Tibial artery (tissue), 4 donors: ENCODE measurements around the gene SLC6A7.

Experiments used
- DNase-seq, 2 donors: peaks; one replicate each; pipeline ENCODE4 v3.0.0-alpha.2; 2019
- H3K27ac ChIP-seq, 2 donors: fragments of 200-600 bp; sonication (generic) in 1 of 2; 1 replicate in 1 of 2; 2 replicates in 1 of 2; pipeline ENCODE4 v1.5.1; 2018 to 2019; ENCODE audit warnings: mild to moderate bottlenecking in 1 of 2
- H3K27me3 ChIP-seq, 2 donors: fragments of 200-600 bp; sonication (generic) in 1 of 2; one replicate each; pipeline versions ENCODE4 v1.5.1 to v1.6.0; 2016 to 2019
- H3K36me3 ChIP-seq, 3 donors: fragments of 200-600 bp; sonication (generic) in 2 of 3; one replicate each; pipeline ENCODE4 v1.5.1; 2016 to 2019; ENCODE audit warnings: mild to moderate bottlenecking in 2 of 3
- H3K4me1 ChIP-seq, 4 donors: fragments of 200-600 bp; sonication (generic) in 2 of 4; 1 replicate in 3 of 4; 2 replicates in 1 of 4; pipeline ENCODE4 v1.5.1; 2016 to 2019
- H3K4me3 ChIP-seq, 2 donors: fragments of 200-600 bp; sonication (generic) in 1 of 2; 1 replicate in 1 of 2; 2 replicates in 1 of 2; pipeline ENCODE4 v1.5.1; 2018 to 2019; ENCODE audit warnings: mild to moderate bottlenecking in 2 of 2
- H3K9me3 ChIP-seq, 3 donors: fragments of 200-600 bp; sonication (generic) in 1 of 3; one replicate each; pipeline ENCODE4 v1.5.1; 2016 to 2019
- intact Hi-C: fragments of 100-400 bp; cut with DNase I; formaldehyde crosslinking; loops from one replicate; pipeline ENCODE4 v1.15.0; 2023; ENCODE audit warnings: low total_unique reads
- TF ChIP-seq, protein P1 (sequence below), 2 experiments: fragments of 200-600 bp in 1 of 2; fragments of 450-650 bp in 1 of 2; IDR thresholded peaks; one replicate each; pipeline ENCODE4 v1.5.1; 2017 to 2019; ENCODE audit warnings: antibody characterized with exemption in 2 of 2, mild to moderate bottlenecking in 1 of 2, moderate library complexity in 1 of 2

SLC6A7 gene

DNA sequence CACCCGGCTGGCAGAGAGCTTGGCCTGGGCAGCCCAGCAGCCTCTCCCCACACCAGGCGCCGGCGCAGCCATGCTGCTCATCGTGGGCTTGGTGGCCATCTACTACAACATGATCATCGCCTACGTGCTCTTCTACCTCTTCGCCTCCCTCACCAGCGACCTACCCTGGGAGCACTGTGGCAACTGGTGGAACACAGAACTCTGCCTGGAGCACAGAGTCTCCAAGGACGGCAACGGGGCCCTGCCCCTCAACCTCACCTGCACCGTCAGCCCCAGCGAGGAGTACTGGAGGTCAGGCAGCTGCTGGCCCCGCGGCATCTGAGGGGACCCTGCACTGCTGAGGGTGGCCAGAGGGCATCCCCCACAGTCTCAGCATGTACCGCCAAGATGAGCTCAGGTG is 7.1 kb downstream of the SLC6A7 start:
- Histone ChIP-seq H3K27me3 (no peaks in the 10 kb centered on the region), H3K36me3 (no peaks in the 10 kb centered on the region), H3K9me3 (no peaks in the 10 kb centered on the region), H3K4me1 (no peaks in the 10 kb centered on the region), H3K27ac (no peak overlapping the region), H3K4me3 (no peak overlapping the region)
- intact Hi-C loops: no loop called here
- TF ChIP-seq, protein P1, sequence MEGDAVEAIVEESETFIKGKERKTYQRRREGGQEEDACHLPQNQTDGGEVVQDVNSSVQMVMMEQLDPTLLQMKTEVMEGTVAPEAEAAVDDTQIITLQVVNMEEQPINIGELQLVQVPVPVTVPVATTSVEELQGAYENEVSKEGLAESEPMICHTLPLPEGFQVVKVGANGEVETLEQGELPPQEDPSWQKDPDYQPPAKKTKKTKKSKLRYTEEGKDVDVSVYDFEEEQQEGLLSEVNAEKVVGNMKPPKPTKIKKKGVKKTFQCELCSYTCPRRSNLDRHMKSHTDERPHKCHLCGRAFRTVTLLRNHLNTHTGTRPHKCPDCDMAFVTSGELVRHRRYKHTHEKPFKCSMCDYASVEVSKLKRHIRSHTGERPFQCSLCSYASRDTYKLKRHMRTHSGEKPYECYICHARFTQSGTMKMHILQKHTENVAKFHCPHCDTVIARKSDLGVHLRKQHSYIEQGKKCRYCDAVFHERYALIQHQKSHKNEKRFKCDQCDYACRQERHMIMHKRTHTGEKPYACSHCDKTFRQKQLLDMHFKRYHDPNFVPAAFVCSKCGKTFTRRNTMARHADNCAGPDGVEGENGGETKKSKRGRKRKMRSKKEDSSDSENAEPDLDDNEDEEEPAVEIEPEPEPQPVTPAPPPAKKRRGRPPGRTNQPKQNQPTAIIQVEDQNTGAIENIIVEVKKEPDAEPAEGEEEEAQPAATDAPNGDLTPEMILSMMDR (IDR thresholded peaks at IDR 0.05): no peak
- no peak for DNase-seq

DNA sequence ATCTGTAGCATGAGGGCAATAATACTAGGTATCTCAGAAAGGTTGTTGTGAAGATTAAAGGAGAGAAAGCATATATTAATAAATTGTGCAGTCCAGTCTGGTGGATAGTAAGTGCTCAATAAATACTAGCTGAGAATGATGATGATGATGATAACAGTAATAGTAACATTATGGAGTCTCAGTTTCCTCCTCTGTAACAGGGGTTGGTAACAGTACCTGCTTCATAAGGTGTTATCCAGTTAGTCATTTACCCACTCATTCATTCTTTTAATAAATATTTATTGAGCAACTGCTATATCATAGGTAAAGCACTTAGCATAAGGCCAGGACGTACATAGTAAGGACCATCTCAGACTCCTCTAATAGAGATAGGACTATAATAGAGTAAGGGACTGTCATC is 7.6 kb downstream of the SLC6A7 start:
- no peaks in the 10 kb centered on the region for H3K36me3 ChIP-seq
- H3K4me3 ChIP-seq: no peak overlapping the region
- TF ChIP-seq, protein P1 (IDR thresholded peaks at IDR 0.05): no peak
- no peak overlapping the region for H3K27ac ChIP-seq
- H3K27me3 ChIP-seq: no peaks in the 10 kb centered on the region
- intact Hi-C loops: no loop called here
- no peak for DNase-seq
- H3K9me3 ChIP-seq: no peaks in the 10 kb centered on the region
- H3K4me1 ChIP-seq: no peaks in the 10 kb centered on the region

DNA sequence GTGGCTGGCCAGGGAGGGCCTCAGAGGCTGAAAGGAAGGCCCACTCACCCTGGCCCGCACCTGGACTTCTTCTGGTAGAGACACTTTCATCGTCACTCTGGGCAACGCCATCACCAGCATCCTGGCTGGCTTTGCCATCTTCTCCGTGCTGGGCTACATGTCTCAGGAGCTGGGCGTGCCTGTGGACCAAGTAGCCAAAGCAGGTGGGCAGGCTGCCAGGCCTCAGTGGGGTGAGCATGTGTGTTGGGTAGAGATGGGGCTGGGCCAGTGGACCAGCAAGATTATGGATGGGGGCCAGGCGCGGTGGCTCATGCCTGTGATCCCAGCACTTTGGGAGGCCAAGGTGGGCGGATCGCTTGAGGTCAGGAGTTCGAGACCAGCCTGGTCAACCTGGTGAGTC is 12.6 kb downstream of the SLC6A7 start:
- no peaks in the 10 kb centered on the region for H3K4me1 ChIP-seq
- intact Hi-C loops: no loop called here
- DNase-seq: no peak
- H3K27ac ChIP-seq: no peak overlapping the region
- H3K9me3 ChIP-seq: no peaks in the 10 kb centered on the region
- TF ChIP-seq, protein P1 (IDR thresholded peaks at IDR 0.05): no peak
- H3K4me3 ChIP-seq: no peak overlapping the region
- H3K36me3 ChIP-seq: no peaks in the 10 kb centered on the region
- H3K27me3 ChIP-seq: no peaks in the 10 kb centered on the region

DNA sequence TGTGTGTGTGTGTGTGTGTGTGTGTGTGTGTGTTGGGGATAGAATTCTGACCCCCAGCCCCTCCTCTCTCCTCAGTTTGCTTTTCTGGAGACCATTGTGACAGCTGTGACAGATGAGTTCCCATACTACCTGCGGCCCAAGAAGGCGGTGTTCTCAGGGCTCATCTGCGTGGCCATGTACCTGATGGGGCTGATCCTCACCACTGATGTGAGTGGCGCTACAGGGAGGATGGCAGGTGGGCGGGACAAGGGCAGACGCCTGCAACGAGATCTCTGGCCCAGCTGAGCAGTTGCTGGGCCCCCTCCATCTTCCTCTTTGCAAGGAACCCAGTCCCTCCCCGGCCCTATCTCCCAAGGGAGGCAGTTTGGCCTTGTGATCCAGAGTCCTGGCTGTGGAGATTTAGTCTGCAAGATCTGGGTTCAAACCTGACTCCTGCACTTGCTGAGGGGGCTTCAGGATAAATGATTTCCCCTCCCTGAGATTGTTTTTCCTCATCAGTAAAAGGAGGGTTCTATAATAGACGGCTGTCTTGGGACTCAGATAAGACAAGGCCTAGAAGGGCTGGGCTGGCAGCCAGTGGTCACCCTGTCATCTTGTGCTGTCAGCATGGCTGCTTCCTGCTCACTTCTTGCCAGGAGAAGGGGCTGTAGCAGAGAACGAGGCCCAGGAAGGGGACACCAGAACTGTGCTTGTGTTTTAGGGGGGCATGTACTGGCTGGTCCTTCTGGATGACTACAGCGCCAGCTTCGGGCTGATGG is 14.1 kb downstream of the SLC6A7 start:
- no peaks in the 10 kb centered on the region for H3K36me3 ChIP-seq
- intact Hi-C loops: no loop called here
- H3K27me3 ChIP-seq: no peaks in the 10 kb centered on the region
- H3K27ac ChIP-seq: no peak overlapping the region
- H3K9me3 ChIP-seq: no peaks in the 10 kb centered on the region
- no peak overlapping the region for H3K4me3 ChIP-seq
- peaks cover 0 to 8% (median 5%) of the 10 kb centered on the region in 4 donors for H3K4me1 ChIP-seq
- TF ChIP-seq, protein P1 (IDR thresholded peaks at IDR 0.05): no peak
- no peak for DNase-seq

DNA sequence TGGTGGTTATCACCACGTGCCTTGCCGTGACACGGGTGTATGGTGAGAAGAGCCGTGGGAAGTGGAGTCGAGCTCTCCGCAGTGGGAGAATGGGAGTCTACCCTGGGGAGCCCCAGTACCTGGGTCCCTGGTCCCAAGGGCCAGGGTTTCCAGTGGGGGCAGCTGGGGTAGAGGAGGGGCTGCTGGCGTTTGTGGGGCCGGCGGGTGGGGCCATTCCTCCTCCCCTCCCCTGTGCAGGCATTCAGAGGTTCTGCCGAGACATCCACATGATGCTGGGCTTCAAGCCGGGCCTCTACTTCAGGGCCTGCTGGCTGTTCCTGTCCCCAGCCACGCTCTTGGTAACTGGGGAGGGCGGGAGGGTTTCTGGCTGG is 14.7 kb downstream of the SLC6A7 start:
- DNase-seq: no peak
- Histone ChIP-seq H3K27ac (no peak overlapping the region), H3K9me3 (no peaks in the 10 kb centered on the region), H3K27me3 (no peaks in the 10 kb centered on the region), H3K36me3 (no peaks in the 10 kb centered on the region), H3K4me1 (peaks cover 0 to 13% (median 8%) of the 10 kb centered on the region in 4 donors), H3K4me3 (no peak overlapping the region)
- intact Hi-C loops: no loop called here
- TF ChIP-seq, protein P1 (IDR thresholded peaks at IDR 0.05): no peak
